ENCODE results near the gene STXBP5L.
"Not testable (repeated sequence)": the region's sequence is repeated elsewhere in the genome, so short reads cannot be mapped to it uniquely, and the experiment has no call there.

STXBP5L gene

GRCh38 chr3:121018917-121019321 lies 110.9 kb downstream of the STXBP5L start:
- DNase-seq (ENCODE audit: low read depth in 2 of 2) = no peak

- no peak for DNase-seq (ENCODE audit: low read depth in 2 of 2)
Observed at GRCh38 chr3:121063628-121064027, 155.6 kb downstream of the STXBP5L start.

- no peak for DNase-seq (ENCODE audit: low read depth in 2 of 2)
Observed at GRCh38 chr3:121064121-121064520, 156.1 kb downstream of the STXBP5L start.

- no peak for DNase-seq (ENCODE audit: low read depth in 2 of 2)
Observed at GRCh38 chr3:121072133-121072532, 164.1 kb downstream of the STXBP5L start.

- no peak for DNase-seq (ENCODE audit: low read depth in 2 of 2)
Observed at GRCh38 chr3:121073011-121073410, 165.0 kb downstream of the STXBP5L start.

- no peak for DNase-seq (ENCODE audit: low read depth in 2 of 2)
Observed at GRCh38 chr3:121075191-121075590, 167.2 kb downstream of the STXBP5L start.

GRCh38 chr3:121078378-121079101 lies 170.5 kb downstream of the STXBP5L start:
- not testable (repeated sequence) for DNase-seq (ENCODE audit: low read depth in 2 of 2)

GRCh38 chr3:121096953-121097352 lies 188.9 kb downstream of the STXBP5L start:
- no peak for DNase-seq (ENCODE audit: low read depth in 2 of 2)

GRCh38 chr3:121111086-121111485 lies 203.1 kb downstream of the STXBP5L start:
- not testable (repeated sequence) for DNase-seq (ENCODE audit: low read depth in 2 of 2)

- no peak for DNase-seq (ENCODE audit: low read depth in 2 of 2)
Observed at GRCh38 chr3:121111914-121112612, 204.1 kb downstream of the STXBP5L start.

- DNase-seq (ENCODE audit: low read depth in 2 of 2) = no peak
Observed at GRCh38 chr3:121126033-121126706, 218.2 kb downstream of the STXBP5L start.

- DNase-seq (ENCODE audit: low read depth in 2 of 2) = no peak
Observed at GRCh38 chr3:121126707-121127035, 218.7 kb downstream of the STXBP5L start.

GRCh38 chr3:121152573-121152972 lies 244.6 kb downstream of the STXBP5L start:
- no peak for DNase-seq (ENCODE audit: low read depth in 2 of 2)

- no peak for DNase-seq (ENCODE audit: low read depth in 2 of 2)
Observed at GRCh38 chr3:121153851-121154250, 245.8 kb downstream of the STXBP5L start.

- no peak for DNase-seq (ENCODE audit: low read depth in 2 of 2)
Observed at GRCh38 chr3:121155028-121155427, 247.0 kb downstream of the STXBP5L start.

- no peak for DNase-seq (ENCODE audit: low read depth in 2 of 2)
Observed at GRCh38 chr3:121165397-121165837, 257.4 kb downstream of the STXBP5L start.

- no peak for DNase-seq (ENCODE audit: low read depth in 2 of 2)
Observed at GRCh38 chr3:121167374-121168139, 259.6 kb downstream of the STXBP5L start.

- DNase-seq (ENCODE audit: low read depth in 2 of 2) = no peak
Observed at GRCh38 chr3:121175083-121175482, 267.1 kb downstream of the STXBP5L start.

- not testable (repeated sequence) for DNase-seq (ENCODE audit: low read depth in 2 of 2)
Observed at GRCh38 chr3:121190626-121191025, 282.6 kb downstream of the STXBP5L start.

- DNase-seq (ENCODE audit: low read depth in 2 of 2) = no peak
Observed at GRCh38 chr3:121202573-121202972, 294.6 kb downstream of the STXBP5L start.

- DNase-seq (ENCODE audit: low read depth in 2 of 2) = no peak
Observed at GRCh38 chr3:121223116-121223515, 315.1 kb downstream of the STXBP5L start.

- no peak for DNase-seq (ENCODE audit: low read depth in 2 of 2)
Observed at GRCh38 chr3:121228971-121229370, 321.0 kb downstream of the STXBP5L start.

All from stimulated activated CD4-positive, alpha-beta T cell treated with anti-CD3 and anti-CD28 coated beads, Interleukin-1b, Interleukin-23, amount 100 ng/mL, for 4 hours (primary cell).